ENCODE results near the gene ADSL.

DNA sequence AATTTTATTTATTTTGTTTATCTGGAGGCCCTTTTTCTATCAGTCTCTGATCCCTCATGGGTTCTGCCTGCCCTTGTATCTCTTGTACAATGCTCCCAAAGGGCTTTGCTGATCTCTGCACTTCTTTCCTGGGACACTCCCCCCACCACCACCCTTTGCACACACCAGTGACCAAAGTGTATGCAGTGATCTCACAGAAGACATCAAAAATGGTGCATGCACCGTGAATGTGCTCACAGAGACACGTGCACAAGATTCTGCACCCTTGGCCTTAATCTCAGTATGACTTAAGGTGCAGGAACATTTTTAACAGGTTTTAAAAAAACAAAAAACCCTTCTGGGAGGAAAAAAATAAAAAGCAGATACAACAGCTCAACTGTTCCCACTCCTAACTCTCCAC, 12.2 kb upstream of the ADSL start:
- no peak for TF ChIP-seq POLR2AphosphoS5 (IDR thresholded peaks at IDR 0.05; ENCODE audit: insufficient read depth in 1 of 2, low read depth in 1 of 2)
- TF ChIP-seq, protein P1, sequence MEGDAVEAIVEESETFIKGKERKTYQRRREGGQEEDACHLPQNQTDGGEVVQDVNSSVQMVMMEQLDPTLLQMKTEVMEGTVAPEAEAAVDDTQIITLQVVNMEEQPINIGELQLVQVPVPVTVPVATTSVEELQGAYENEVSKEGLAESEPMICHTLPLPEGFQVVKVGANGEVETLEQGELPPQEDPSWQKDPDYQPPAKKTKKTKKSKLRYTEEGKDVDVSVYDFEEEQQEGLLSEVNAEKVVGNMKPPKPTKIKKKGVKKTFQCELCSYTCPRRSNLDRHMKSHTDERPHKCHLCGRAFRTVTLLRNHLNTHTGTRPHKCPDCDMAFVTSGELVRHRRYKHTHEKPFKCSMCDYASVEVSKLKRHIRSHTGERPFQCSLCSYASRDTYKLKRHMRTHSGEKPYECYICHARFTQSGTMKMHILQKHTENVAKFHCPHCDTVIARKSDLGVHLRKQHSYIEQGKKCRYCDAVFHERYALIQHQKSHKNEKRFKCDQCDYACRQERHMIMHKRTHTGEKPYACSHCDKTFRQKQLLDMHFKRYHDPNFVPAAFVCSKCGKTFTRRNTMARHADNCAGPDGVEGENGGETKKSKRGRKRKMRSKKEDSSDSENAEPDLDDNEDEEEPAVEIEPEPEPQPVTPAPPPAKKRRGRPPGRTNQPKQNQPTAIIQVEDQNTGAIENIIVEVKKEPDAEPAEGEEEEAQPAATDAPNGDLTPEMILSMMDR (IDR thresholded peaks at IDR 0.05) = no peak
